ENCODE measurements around the gene TSPAN5. TPM values are rescaled to one million over a fixed set of nuclear protein-coding genes. Genes with fewer than 3 reads are reported as not detected.

The TSPAN5 gene
- total and polyA plus RNA-seq, 10 donors, result 4.6 to 33.6 (median 22.9) TPM

DNA sequence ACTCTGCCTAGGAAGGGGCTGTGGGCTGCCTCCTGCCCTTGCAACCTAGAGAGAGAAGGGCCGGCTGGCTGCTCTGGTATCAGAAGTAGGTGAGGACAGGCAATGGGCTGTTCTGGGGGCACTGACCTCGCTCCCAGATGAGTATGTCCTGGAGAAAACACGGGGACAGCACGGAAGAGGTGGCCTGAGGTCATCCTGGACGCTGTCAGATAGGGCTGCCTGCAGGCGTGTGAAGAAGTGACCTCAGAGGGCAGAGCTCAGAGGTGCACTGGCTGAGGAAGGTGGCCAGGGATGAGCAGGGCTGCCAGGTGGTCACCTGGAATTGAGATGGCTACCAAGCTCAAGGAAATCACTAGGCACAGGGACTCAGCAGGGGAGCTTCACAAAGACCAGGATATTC lies 159.6 kb downstream of the TSPAN5 start:
- Histone ChIP-seq H3K36me3 (peaks cover 0 to 8% (median 0%) of the 10 kb centered on the region in 6 donors), H3K27ac (no peak overlapping the region), H3K4me3 (no peak overlapping the region), H3K9me3 (no peaks in the 10 kb centered on the region), H3K4me1 (no peaks in the 10 kb centered on the region), H3K27me3 (replicated peaks in 1 of 7) (no peaks in the 10 kb centered on the region)
- TF ChIP-seq POLR2A (IDR thresholded peaks at IDR 0.05), result no peak
- TF ChIP-seq, protein P1, sequence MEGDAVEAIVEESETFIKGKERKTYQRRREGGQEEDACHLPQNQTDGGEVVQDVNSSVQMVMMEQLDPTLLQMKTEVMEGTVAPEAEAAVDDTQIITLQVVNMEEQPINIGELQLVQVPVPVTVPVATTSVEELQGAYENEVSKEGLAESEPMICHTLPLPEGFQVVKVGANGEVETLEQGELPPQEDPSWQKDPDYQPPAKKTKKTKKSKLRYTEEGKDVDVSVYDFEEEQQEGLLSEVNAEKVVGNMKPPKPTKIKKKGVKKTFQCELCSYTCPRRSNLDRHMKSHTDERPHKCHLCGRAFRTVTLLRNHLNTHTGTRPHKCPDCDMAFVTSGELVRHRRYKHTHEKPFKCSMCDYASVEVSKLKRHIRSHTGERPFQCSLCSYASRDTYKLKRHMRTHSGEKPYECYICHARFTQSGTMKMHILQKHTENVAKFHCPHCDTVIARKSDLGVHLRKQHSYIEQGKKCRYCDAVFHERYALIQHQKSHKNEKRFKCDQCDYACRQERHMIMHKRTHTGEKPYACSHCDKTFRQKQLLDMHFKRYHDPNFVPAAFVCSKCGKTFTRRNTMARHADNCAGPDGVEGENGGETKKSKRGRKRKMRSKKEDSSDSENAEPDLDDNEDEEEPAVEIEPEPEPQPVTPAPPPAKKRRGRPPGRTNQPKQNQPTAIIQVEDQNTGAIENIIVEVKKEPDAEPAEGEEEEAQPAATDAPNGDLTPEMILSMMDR (IDR thresholded peaks at IDR 0.05 in 8 of 11, conservative IDR thresholded peaks at IDR 0.05 in 3 of 11), result no peak
- no peak for TF ChIP-seq POLR2AphosphoS5 (IDR thresholded peaks at IDR 0.05)
- DNase-seq, result no peak
- 82 to 96% (median 85%) methylated on average over 6 of the region's 6 CpGs for WGBS, 5 donors
- intact Hi-C loops (cut with DNase I; ENCODE audit: low total_unique reads), result no loop called here

- no peak overlapping the region for H3K4me3 ChIP-seq
- intact Hi-C loops (cut with DNase I; ENCODE audit: low total_unique reads), result no loop called here
- no peak overlapping the region for H3K27ac ChIP-seq
- WGBS, 5 donors, result 87 to 96% (median 92%) methylated on average over 7 of the region's 7 CpGs
- no peak for DNase-seq
- no peaks in the 10 kb centered on the region for H3K36me3 ChIP-seq
- no peaks in the 10 kb centered on the region for H3K27me3 ChIP-seq (replicated peaks in 1 of 7)
- no peaks in the 10 kb centered on the region for H3K9me3 ChIP-seq
- TF ChIP-seq POLR2AphosphoS5 (IDR thresholded peaks at IDR 0.05) (no peak), POLR2A (IDR thresholded peaks at IDR 0.05) (no peak)
- TF ChIP-seq, protein P1 (IDR thresholded peaks at IDR 0.05 in 8 of 11, conservative IDR thresholded peaks at IDR 0.05 in 3 of 11), result no peak
- H3K4me1 ChIP-seq, result no peaks in the 10 kb centered on the region
Observed at GRCh38 chr4:98496152-98496845, 162.1 kb downstream of the TSPAN5 start.

- H3K9me3 ChIP-seq, result no peaks in the 10 kb centered on the region
- intact Hi-C loops (cut with DNase I; ENCODE audit: low total_unique reads), result no loop called here
- WGBS, 5 donors, result 51 to 71% (median 65%) methylated on average over 4 of the region's 4 CpGs
- no peaks in the 10 kb centered on the region for H3K27me3 ChIP-seq (replicated peaks in 1 of 7)
- no peaks in the 10 kb centered on the region for H3K4me1 ChIP-seq
- no peak overlapping the region for H3K4me3 ChIP-seq
- no peak for DNase-seq
- H3K36me3 ChIP-seq, result no peaks in the 10 kb centered on the region
- H3K27ac ChIP-seq, result no peak overlapping the region
- TF ChIP-seq POLR2AphosphoS5 (IDR thresholded peaks at IDR 0.05), result no peak
- TF ChIP-seq POLR2A (IDR thresholded peaks at IDR 0.05), result no peak
- TF ChIP-seq, protein P1 (IDR thresholded peaks at IDR 0.05 in 8 of 11, conservative IDR thresholded peaks at IDR 0.05 in 3 of 11), result no peak
Observed at GRCh38 chr4:98493296-98493695, 165.1 kb downstream of the TSPAN5 start.

GRCh38 chr4:98491899-98492559 lies 166.4 kb downstream of the TSPAN5 start:
- Histone ChIP-seq H3K27me3 (replicated peaks in 1 of 7) (no peaks in the 10 kb centered on the region), H3K9me3 (no peaks in the 10 kb centered on the region), H3K4me1 (no peaks in the 10 kb centered on the region), H3K36me3 (no peaks in the 10 kb centered on the region), H3K27ac (no peak overlapping the region), H3K4me3 (no peak overlapping the region)
- intact Hi-C loops (cut with DNase I; ENCODE audit: low total_unique reads), result no loop called here
- TF ChIP-seq, protein P1 (IDR thresholded peaks at IDR 0.05 in 8 of 11, conservative IDR thresholded peaks at IDR 0.05 in 3 of 11), result no peak
- TF ChIP-seq POLR2AphosphoS5 (IDR thresholded peaks at IDR 0.05) (no peak), POLR2A (IDR thresholded peaks at IDR 0.05) (no peak)
- WGBS, 5 donors, result 88 to 98% (median 96%) methylated on average over 7 of the region's 7 CpGs
- no peak for DNase-seq
